Heart left ventricle (tissue), 16 donors: ENCODE measurements around the gene PELI3. TPM values are rescaled to one million over a fixed set of nuclear protein-coding genes. Genes with fewer than 3 reads are reported as not detected.

Experiments
- ATAC-seq, 4 donors: fragments of 200-7000 bp; cut with Tn5 transposase; one replicate each; pipeline ENCODE4 v1.9.1; 2020 to 2022; ENCODE audit warnings: moderate library complexity in 4 of 4, mild to moderate bottlenecking in 3 of 4, moderate number of reproducible peaks in 1 of 4
- DNase-seq, 5 donors: peaks; one replicate each; pipeline ENCODE4 v3.0.0-alpha.2; 2020
- H3K27ac ChIP-seq, 12 donors: fragments of 200-600 bp; sonication (generic) in 4 of 12; one replicate each; pipeline versions ENCODE4 v1.5.0 to v1.8.0; 2016 to 2022; ENCODE audit warnings: mild to moderate bottlenecking in 2 of 12
- H3K27me3 ChIP-seq, 9 donors: fragments of 200-600 bp; sonication (generic) in 2 of 9; one replicate each; pipeline versions ENCODE4 v1.5.1 to v1.8.0; 2016 to 2022; ENCODE audit warnings: mild to moderate bottlenecking in 3 of 9
- H3K36me3 ChIP-seq, 9 donors: fragments of 200-600 bp; sonication (generic) in 2 of 9; one replicate each; pipeline versions ENCODE4 v1.5.0 to v1.8.0; 2018 to 2022; ENCODE audit warnings: mild to moderate bottlenecking in 2 of 9
- H3K4me1 ChIP-seq, 12 donors: fragments of 200-600 bp; sonication (generic) in 4 of 12; one replicate each; pipeline versions ENCODE4 v1.5.0 to v1.8.0; 2016 to 2022; ENCODE audit warnings: mild to moderate bottlenecking in 3 of 12
- H3K4me3 ChIP-seq, 12 donors: fragments of 200-600 bp; sonication (generic) in 4 of 12; one replicate each; pipeline versions ENCODE4 v1.5.0 to v1.8.0; 2017 to 2022; ENCODE audit warnings: mild to moderate bottlenecking in 9 of 12, moderate library complexity in 4 of 12
- H3K9me3 ChIP-seq, 12 donors: fragments of 200-600 bp; sonication (generic) in 4 of 12; one replicate each; pipeline versions ENCODE4 v1.5.0 to v1.8.0; 2016 to 2022; ENCODE audit warnings: mild to moderate bottlenecking in 1 of 12
- CTCF ChIP-seq, 12 donors: fragments of 200-600 bp; sonication (generic) in 4 of 12; IDR thresholded peaks; one replicate each; pipeline versions ENCODE4 v1.5.0 to v1.8.0; 2018 to 2022; ENCODE audit warnings: antibody characterized with exemption in 12 of 12, mild to moderate bottlenecking in 5 of 12
- POLR2A ChIP-seq, 2 donors: fragments of 450-650 bp; IDR thresholded peaks; one replicate each; pipeline ENCODE4 v1.6.1; 2017; ENCODE audit warnings: antibody characterized with exemption in 2 of 2, mild to moderate bottlenecking in 2 of 2, moderate library complexity in 2 of 2
- WGBS, 4 donors: extraction: QIAGEN DNeasy Blood & Tissue Kit in 2 of 4; methylation state at CpG; one replicate each; pipeline versions ENCODE4 v1.1.5 to v1.1.7; 2013 to 2018; 5-methylcytosine and 5-hydroxymethylcytosine counted together
- intact Hi-C, 10 donors: fragments of 100-400 bp; cut with DNase I; formaldehyde crosslinking; loops; one replicate each; pipeline versions ENCODE4 v1.11.1 to v1.14.2; 2022
- polyA plus RNA-seq, 2 donors: library from polyadenylated mRNA; stranded (reverse); fragments of 200-250 nt; gene quantifications; one replicate each; pipeline ENCODE4 v1.2.3, GENCODE V29; 2013
- total RNA-seq, 9 donors: library from RNA; depleted of rRNA in 2 of 9; stranded (reverse); fragments of >200 nt in 2 of 9; fragmentation: NEBNext Ultra II Directional in 3 of 9; extraction: Animal tissue kit (Norgen Biotek cat#: 25700) in 3 of 9; gene quantifications; one replicate each; pipeline versions ENCODE4 v1.1.0 to v1.2.4, GENCODE V29; 2016 to 2023
- donor health status: ischemic (EF 13 %, LVEDD 7.1; RV severe dilation, severe dysfunction).
- donor health status: healthy with polysubstance abuse.
- donor health status: DM: no; HTN: yes; CAD: no.
- donor health status: DM: no; HTN: no; CAD: no.
- donor health status: ischemic (EF 25% LVEDD 6.9; RV normal size, moderate dysfunction).
- donor health status: ischemic (EF 25% LVEDD 5.7; RV mildly dilated, moderate dysfunction).
- donor health status: healthy.
- donor health status: DM: yes; HTN: yes; CAD: no.
- donor health status: ischemic (EF 35%, LVEDD 5.7; RV mildly dilated, moderate dysfunction).
- donor health status: nonischemic (EF 11% LVEDD 7.7; RV severe dilation, severe dysfunction).
- donor health status: DM: yes; HTN: yes; CAD: no.
- donor health status: PGD.
- donor health status: ischemic (EF 29% LVEDD 5.4; RV normal size, mild dysfunction).
- donor health status: nonischemic (EF 23%, LVEDD 6.1; RV moderate dilation, normal function).

The PELI3 gene
- total and polyA plus RNA-seq, 11 donors = 5.8 to 26.2 (median 8.0) TPM

GRCh38 chr11:66443602-66444001, 23.1 kb upstream of the PELI3 start:
- Histone ChIP-seq H3K9me3 (peaks cover 0 to 16% (median 7%) of the 10 kb centered on the region in 12 donors), H3K27me3 (no peaks in the 10 kb centered on the region), H3K4me1 (peaks cover 0 to 8% (median 0%) of the 10 kb centered on the region in 12 donors), H3K4me3 (no peak overlapping the region), H3K27ac (peak overlapping the region in 1 of 12 donors; percentile 49), H3K36me3 (no peaks in the 10 kb centered on the region)
- no peak for TF ChIP-seq POLR2A (IDR thresholded peaks at IDR 0.05)
- no peak for TF ChIP-seq CTCF (IDR thresholded peaks at IDR 0.05)
- intact Hi-C loops = no loop called here
- WGBS, 4 donors = 81 to 87% (median 84%) methylated on average over 4 of the region's 4 CpGs
- ATAC-seq = no peak
- DNase-seq = no peak

- no peak for ATAC-seq
- Histone ChIP-seq H3K9me3 (peaks cover 0 to 16% (median 7%) of the 10 kb centered on the region in 12 donors), H3K36me3 (no peaks in the 10 kb centered on the region), H3K27me3 (no peaks in the 10 kb centered on the region), H3K27ac (no peak overlapping the region), H3K4me1 (peaks cover 0 to 8% (median 0%) of the 10 kb centered on the region in 12 donors), H3K4me3 (no peak overlapping the region)
- no peak for TF ChIP-seq POLR2A (IDR thresholded peaks at IDR 0.05)
- no peak for TF ChIP-seq CTCF (IDR thresholded peaks at IDR 0.05)
- DNase-seq = no peak
- intact Hi-C loops = no loop called here
Observed at GRCh38 chr11:66447012-66447411, 19.7 kb upstream of the PELI3 start.

- intact Hi-C loops = no loop called here
- Histone ChIP-seq H3K27me3 (no peaks in the 10 kb centered on the region), H3K9me3 (peaks cover 0 to 6% (median 2%) of the 10 kb centered on the region in 12 donors), H3K27ac (no peak overlapping the region), H3K4me1 (peaks cover 0 to 8% (median 0%) of the 10 kb centered on the region in 12 donors), H3K36me3 (no peaks in the 10 kb centered on the region), H3K4me3 (no peak overlapping the region)
- ATAC-seq (no peak), DNase-seq (no peak)
- TF ChIP-seq POLR2A (IDR thresholded peaks at IDR 0.05) (no peak), CTCF (IDR thresholded peaks at IDR 0.05) (no peak)
- WGBS, 4 donors = 75 to 80% (median 78%) methylated on average over 4 of the region's 4 CpGs
Observed at GRCh38 chr11:66448523-66448922, 18.2 kb upstream of the PELI3 start.

- no peaks in the 10 kb centered on the region for H3K4me1 ChIP-seq
- no peak for DNase-seq
- no peaks in the 10 kb centered on the region for H3K27me3 ChIP-seq
- 60 to 67% (median 65%) methylated on average over 4 of the region's 4 CpGs for WGBS, 4 donors
- no peak for ATAC-seq
- TF ChIP-seq POLR2A (IDR thresholded peaks at IDR 0.05) = no peak
- no peak for TF ChIP-seq CTCF (IDR thresholded peaks at IDR 0.05)
- H3K4me3 ChIP-seq = no peak overlapping the region
- H3K36me3 ChIP-seq = no peaks in the 10 kb centered on the region
- intact Hi-C loops = no loop called here
- H3K9me3 ChIP-seq = no peaks in the 10 kb centered on the region
- H3K27ac ChIP-seq = no peak overlapping the region
Observed at GRCh38 chr11:66450560-66450959, 16.1 kb upstream of the PELI3 start.
